ENCODE measurements around the gene HPCAL1. TPM values are rescaled to one million over a fixed set of nuclear protein-coding genes. Genes with fewer than 3 reads are reported as not detected.
A peak's percentile ranks its signal among the peaks of the same experiment; 100 is the strongest.

Gene HPCAL1
- total and polyA plus RNA-seq, 2 experiments from 2014 or later = 8.3 to 25.4 TPM

DNA sequence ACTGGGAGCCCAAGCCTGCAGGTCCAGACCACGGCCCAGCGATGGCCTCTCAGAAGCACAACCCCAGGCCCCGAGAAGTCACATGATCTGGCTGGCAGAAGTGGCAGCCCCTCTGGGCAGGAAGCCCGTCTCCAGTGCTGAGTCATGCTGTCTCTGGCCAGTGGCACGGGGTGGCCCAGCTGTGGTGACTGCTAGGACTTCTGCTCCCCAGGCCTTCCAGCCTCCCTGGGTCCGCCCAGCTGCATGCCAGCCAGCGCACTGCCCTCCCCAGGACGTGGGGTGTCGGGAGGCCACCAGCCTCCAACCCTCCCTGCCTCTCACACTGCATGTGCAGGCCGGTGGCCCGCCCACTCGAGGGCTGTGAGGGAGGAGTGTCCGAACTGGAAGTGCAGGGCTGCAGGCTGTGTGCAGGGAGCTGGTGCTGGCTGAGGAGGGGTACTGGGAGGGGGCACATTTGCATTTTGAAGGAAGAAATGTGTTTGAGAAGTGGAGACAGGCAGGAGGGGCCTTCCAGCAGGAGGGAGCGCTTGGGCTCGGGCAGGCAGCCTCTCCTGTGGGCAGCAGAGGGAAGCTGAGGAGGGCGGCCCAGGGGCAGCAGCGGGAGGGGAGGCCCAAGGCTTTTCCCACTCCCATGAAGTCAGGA, 17.0 kb upstream of the HPCAL1 start (continued):
- TF ChIP-seq, protein P1, sequence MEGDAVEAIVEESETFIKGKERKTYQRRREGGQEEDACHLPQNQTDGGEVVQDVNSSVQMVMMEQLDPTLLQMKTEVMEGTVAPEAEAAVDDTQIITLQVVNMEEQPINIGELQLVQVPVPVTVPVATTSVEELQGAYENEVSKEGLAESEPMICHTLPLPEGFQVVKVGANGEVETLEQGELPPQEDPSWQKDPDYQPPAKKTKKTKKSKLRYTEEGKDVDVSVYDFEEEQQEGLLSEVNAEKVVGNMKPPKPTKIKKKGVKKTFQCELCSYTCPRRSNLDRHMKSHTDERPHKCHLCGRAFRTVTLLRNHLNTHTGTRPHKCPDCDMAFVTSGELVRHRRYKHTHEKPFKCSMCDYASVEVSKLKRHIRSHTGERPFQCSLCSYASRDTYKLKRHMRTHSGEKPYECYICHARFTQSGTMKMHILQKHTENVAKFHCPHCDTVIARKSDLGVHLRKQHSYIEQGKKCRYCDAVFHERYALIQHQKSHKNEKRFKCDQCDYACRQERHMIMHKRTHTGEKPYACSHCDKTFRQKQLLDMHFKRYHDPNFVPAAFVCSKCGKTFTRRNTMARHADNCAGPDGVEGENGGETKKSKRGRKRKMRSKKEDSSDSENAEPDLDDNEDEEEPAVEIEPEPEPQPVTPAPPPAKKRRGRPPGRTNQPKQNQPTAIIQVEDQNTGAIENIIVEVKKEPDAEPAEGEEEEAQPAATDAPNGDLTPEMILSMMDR (conservative IDR thresholded peaks at IDR 0.05; ENCODE audit: low read depth in 2 of 2) = peak; percentile 6 to 34; a peak in 2 of 4 replicates
- TF ChIP-seq ZNF114 (CRISPR knock-in tag; IDR thresholded peaks at IDR 0.05) = no peak

DNA sequence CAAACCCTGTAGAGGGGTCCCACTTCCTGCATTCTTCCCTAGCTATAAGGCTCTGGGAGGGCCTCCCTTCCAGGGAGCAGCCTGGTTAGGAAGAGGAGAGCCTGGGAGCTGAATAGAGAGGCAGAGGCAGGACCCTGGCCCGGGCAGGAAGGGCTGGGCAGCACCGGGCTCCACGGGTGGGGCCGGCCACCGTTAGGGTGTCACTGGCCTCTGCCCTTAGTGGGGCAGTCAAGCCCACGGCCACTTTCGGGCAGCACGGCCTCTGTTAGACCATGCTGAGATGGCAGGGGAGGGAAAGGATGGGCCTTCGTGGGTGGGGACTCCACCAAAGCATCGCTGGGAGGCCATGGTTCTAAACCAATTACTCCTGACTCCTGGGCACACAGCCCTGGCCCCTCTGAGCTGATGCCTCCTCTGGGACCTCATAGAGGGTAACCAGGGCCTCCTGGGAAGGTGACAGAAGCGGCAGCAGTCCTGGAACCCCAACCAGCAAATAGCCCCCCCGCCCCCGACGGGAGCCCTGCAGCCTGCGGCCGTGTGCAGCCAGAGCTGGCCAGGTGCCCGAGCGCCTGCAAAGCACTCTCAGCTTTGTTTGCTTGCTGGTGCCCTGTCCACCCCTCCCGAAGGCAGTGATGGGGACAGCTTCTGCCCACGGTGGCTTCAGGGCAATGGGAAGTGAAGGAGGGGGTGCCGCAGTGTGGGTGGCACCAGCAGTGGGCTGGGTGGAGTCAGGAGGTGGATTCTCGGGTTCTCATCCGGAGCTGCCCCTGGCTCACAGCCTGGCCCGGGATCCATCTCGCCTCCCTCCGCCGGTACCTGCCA, 16.3 kb upstream of the HPCAL1 start:
- no peaks in the 10 kb centered on the region for H4K20me1 ChIP-seq (replicated peaks; ENCODE audit: insufficient read depth)
- peaks cover 9% of the 10 kb centered on the region for H3K4me1 Mint-ChIP-seq
- H3K36me3 Mint-ChIP-seq (ENCODE audit: low read depth) = no peaks in the 10 kb centered on the region
- H3K4me1 ChIP-seq (ENCODE audit: insufficient read depth) = no peaks in the 10 kb centered on the region
- no peak for DNase-seq (ENCODE audit: low spot score)
- no peaks in the 10 kb centered on the region for H3K9me3 Mint-ChIP-seq
- peaks cover 13% of the 10 kb centered on the region for H3K27me3 Mint-ChIP-seq (ENCODE audit: insufficient read depth, low read depth, poor library complexity)
- H3K79me2 ChIP-seq (replicated peaks; ENCODE audit: insufficient read depth) = no peaks in the 10 kb centered on the region
- H3K27ac Mint-ChIP-seq = no peak overlapping the region
- no peak overlapping the region for H3K4me2 ChIP-seq
- H3K27ac ChIP-seq (ENCODE audit: low read depth) = no peak overlapping the region
- H3K4me3 ChIP-seq = no peak overlapping the region
- no peaks in the 10 kb centered on the region for H3K36me3 ChIP-seq (ENCODE audit: insufficient read depth)
- no peaks in the 10 kb centered on the region for H3K27me3 ChIP-seq (ENCODE audit: insufficient read depth)
- H2AFZ ChIP-seq = peak overlapping the region; percentile 52
- ATAC-seq = peak; percentile 13
- H3F3A ChIP-seq (replicated peaks; ENCODE audit: low read depth) = no peaks in the 10 kb centered on the region
- no peaks in the 10 kb centered on the region for H3K9me2 ChIP-seq (ENCODE audit: insufficient read depth)
- no peak overlapping the region for H3K4me3 Mint-ChIP-seq
- TF ChIP-seq, protein P2, sequence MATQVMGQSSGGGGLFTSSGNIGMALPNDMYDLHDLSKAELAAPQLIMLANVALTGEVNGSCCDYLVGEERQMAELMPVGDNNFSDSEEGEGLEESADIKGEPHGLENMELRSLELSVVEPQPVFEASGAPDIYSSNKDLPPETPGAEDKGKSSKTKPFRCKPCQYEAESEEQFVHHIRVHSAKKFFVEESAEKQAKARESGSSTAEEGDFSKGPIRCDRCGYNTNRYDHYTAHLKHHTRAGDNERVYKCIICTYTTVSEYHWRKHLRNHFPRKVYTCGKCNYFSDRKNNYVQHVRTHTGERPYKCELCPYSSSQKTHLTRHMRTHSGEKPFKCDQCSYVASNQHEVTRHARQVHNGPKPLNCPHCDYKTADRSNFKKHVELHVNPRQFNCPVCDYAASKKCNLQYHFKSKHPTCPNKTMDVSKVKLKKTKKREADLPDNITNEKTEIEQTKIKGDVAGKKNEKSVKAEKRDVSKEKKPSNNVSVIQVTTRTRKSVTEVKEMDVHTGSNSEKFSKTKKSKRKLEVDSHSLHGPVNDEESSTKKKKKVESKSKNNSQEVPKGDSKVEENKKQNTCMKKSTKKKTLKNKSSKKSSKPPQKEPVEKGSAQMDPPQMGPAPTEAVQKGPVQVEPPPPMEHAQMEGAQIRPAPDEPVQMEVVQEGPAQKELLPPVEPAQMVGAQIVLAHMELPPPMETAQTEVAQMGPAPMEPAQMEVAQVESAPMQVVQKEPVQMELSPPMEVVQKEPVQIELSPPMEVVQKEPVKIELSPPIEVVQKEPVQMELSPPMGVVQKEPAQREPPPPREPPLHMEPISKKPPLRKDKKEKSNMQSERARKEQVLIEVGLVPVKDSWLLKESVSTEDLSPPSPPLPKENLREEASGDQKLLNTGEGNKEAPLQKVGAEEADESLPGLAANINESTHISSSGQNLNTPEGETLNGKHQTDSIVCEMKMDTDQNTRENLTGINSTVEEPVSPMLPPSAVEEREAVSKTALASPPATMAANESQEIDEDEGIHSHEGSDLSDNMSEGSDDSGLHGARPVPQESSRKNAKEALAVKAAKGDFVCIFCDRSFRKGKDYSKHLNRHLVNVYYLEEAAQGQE (IDR thresholded peaks at IDR 0.05; ENCODE audit: unreplicated experiment) = no peak
- TF ChIP-seq JUNB (IDR thresholded peaks at IDR 0.05; ENCODE audit: unreplicated experiment) (no peak), EZH2 (IDR thresholded peaks at IDR 0.05; ENCODE audit: low read depth, unreplicated experiment) (no peak), STAT1 (IDR thresholded peaks at IDR 0.05; ENCODE audit: unreplicated experiment) (no peak), POLR2AphosphoS5 (IDR thresholded peaks at IDR 0.05; ENCODE audit: low read depth) (no peak), CREB1 (CRISPR knock-in tag; IDR thresholded peaks at IDR 0.05; ENCODE audit: low read depth) (no peak), ZNF331 (CRISPR knock-in tag; IDR thresholded peaks at IDR 0.05; ENCODE audit: low read depth) (no peak), ZNF114 (CRISPR knock-in tag; IDR thresholded peaks at IDR 0.05) (no peak)
- TF ChIP-seq, protein P3, sequence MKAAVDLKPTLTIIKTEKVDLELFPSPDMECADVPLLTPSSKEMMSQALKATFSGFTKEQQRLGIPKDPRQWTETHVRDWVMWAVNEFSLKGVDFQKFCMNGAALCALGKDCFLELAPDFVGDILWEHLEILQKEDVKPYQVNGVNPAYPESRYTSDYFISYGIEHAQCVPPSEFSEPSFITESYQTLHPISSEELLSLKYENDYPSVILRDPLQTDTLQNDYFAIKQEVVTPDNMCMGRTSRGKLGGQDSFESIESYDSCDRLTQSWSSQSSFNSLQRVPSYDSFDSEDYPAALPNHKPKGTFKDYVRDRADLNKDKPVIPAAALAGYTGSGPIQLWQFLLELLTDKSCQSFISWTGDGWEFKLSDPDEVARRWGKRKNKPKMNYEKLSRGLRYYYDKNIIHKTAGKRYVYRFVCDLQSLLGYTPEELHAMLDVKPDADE (IDR thresholded peaks at IDR 0.05) = no peak
- TF ChIP-seq, protein P4, sequence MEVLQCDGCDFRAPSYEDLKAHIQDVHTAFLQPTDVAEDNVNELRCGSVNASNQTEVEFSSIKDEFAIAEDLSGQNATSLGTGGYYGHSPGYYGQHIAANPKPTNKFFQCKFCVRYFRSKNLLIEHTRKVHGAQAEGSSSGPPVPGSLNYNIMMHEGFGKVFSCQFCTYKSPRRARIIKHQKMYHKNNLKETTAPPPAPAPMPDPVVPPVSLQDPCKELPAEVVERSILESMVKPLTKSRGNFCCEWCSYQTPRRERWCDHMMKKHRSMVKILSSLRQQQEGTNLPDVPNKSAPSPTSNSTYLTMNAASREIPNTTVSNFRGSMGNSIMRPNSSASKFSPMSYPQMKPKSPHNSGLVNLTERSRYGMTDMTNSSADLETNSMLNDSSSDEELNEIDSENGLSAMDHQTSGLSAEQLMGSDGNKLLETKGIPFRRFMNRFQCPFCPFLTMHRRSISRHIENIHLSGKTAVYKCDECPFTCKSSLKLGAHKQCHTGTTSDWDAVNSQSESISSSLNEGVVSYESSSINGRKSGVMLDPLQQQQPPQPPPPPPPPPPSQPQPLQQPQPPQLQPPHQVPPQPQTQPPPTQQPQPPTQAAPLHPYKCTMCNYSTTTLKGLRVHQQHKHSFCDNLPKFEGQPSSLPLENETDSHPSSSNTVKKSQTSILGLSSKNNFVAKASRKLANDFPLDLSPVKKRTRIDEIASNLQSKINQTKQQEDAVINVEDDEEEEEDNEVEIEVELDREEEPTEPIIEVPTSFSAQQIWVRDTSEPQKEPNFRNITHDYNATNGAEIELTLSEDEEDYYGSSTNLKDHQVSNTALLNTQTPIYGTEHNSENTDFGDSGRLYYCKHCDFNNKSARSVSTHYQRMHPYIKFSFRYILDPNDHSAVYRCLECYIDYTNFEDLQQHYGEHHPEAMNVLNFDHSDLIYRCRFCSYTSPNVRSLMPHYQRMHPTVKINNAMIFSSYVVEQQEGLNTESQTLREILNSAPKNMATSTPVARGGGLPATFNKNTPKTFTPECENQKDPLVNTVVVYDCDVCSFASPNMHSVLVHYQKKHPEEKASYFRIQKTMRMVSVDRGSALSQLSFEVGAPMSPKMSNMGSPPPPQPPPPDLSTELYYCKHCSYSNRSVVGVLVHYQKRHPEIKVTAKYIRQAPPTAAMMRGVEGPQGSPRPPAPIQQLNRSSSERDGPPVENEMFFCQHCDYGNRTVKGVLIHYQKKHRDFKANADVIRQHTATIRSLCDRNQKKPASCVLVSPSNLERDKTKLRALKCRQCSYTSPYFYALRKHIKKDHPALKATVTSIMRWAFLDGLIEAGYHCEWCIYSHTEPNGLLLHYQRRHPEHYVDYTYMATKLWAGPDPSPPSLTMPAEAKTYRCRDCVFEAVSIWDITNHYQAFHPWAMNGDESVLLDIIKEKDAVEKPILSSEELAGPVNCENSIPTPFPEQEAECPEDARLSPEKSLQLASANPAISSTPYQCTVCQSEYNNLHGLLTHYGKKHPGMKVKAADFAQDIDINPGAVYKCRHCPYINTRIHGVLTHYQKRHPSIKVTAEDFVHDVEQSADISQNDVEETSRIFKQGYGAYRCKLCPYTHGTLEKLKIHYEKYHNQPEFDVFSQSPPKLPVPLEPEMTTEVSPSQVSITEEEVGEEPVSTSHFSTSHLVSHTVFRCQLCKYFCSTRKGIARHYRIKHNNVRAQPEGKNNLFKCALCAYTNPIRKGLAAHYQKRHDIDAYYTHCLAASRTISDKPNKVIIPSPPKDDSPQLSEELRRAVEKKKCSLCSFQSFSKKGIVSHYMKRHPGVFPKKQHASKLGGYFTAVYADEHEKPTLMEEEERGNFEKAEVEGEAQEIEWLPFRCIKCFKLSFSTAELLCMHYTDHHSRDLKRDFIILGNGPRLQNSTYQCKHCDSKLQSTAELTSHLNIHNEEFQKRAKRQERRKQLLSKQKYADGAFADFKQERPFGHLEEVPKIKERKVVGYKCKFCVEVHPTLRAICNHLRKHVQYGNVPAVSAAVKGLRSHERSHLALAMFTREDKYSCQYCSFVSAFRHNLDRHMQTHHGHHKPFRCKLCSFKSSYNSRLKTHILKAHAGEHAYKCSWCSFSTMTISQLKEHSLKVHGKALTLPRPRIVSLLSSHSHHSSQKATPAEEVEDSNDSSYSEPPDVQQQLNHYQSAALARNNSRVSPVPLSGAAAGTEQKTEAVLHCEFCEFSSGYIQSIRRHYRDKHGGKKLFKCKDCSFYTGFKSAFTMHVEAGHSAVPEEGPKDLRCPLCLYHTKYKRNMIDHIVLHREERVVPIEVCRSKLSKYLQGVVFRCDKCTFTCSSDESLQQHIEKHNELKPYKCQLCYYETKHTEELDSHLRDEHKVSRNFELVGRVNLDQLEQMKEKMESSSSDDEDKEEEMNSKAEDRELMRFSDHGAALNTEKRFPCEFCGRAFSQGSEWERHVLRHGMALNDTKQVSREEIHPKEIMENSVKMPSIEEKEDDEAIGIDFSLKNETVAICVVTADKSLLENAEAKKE (CRISPR knock-in tag; IDR thresholded peaks at IDR 0.05) = no peak

All from GM23338 (cell line).